ENCODE measurements around the gene POLG. TPM values are rescaled to one million over a fixed set of nuclear protein-coding genes. Genes with fewer than 3 reads are reported as not detected.

Gene POLG
- total and polyA plus RNA-seq, 9 donors, result 19.8 to 52.0 (median 42.8) TPM

DNA sequence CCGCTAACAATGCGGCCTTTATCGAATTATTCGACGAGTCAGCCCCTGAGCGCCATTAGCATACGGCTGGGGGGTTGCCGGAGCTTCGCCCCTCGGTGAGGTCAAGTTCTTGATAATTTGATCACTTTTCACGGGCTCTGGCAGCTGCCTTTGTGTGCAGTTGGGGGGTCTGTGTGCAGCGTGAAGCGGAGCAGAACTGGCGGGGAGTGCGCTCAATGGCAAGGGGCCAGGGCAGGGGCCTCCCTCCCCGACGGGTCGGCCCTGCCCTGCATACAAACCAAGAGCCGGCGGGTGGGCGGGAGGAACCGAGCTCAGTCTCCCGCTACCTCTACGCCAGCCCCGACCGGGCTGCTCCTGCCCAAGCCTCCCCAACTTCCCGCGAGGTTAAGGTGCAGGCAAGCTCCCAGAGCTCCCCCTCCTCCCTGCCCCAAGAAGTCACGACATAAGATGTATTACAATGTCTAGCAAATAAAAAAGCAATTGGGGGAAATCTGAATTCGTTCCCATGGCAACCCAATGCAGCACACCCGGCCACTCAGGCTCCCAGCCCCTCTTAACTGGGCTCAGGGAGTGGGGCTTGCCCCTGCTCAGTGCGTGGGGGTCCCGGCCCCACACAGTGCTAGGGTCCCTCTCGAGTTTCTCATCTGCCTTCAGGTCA, 34.1 kb upstream of the POLG start:
- H3K27me3 ChIP-seq, result no peaks in the 10 kb centered on the region
- TF ChIP-seq POLR2A (IDR thresholded peaks at IDR 0.05) (no peak), EP300 (IDR thresholded peaks at IDR 0.05) (no peak)
- TF ChIP-seq, protein P1, sequence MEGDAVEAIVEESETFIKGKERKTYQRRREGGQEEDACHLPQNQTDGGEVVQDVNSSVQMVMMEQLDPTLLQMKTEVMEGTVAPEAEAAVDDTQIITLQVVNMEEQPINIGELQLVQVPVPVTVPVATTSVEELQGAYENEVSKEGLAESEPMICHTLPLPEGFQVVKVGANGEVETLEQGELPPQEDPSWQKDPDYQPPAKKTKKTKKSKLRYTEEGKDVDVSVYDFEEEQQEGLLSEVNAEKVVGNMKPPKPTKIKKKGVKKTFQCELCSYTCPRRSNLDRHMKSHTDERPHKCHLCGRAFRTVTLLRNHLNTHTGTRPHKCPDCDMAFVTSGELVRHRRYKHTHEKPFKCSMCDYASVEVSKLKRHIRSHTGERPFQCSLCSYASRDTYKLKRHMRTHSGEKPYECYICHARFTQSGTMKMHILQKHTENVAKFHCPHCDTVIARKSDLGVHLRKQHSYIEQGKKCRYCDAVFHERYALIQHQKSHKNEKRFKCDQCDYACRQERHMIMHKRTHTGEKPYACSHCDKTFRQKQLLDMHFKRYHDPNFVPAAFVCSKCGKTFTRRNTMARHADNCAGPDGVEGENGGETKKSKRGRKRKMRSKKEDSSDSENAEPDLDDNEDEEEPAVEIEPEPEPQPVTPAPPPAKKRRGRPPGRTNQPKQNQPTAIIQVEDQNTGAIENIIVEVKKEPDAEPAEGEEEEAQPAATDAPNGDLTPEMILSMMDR (IDR thresholded peaks at IDR 0.05), result no peak
- no peak overlapping the region for H3K4me3 ChIP-seq
- DNase-seq, result no peak
- no peaks in the 10 kb centered on the region for H3K9me3 ChIP-seq
- intact Hi-C loops (cut with DNase I), result no loop called here
- H3K27ac ChIP-seq, result no peak overlapping the region
- no peaks in the 10 kb centered on the region for H3K4me1 ChIP-seq (ENCODE audit: insufficient read depth)
- no peaks in the 10 kb centered on the region for H3K36me3 ChIP-seq
- WGBS, 3 donors, result 1 to 2% (median 1%) methylated on average over 34 of the region's 34 CpGs

DNA sequence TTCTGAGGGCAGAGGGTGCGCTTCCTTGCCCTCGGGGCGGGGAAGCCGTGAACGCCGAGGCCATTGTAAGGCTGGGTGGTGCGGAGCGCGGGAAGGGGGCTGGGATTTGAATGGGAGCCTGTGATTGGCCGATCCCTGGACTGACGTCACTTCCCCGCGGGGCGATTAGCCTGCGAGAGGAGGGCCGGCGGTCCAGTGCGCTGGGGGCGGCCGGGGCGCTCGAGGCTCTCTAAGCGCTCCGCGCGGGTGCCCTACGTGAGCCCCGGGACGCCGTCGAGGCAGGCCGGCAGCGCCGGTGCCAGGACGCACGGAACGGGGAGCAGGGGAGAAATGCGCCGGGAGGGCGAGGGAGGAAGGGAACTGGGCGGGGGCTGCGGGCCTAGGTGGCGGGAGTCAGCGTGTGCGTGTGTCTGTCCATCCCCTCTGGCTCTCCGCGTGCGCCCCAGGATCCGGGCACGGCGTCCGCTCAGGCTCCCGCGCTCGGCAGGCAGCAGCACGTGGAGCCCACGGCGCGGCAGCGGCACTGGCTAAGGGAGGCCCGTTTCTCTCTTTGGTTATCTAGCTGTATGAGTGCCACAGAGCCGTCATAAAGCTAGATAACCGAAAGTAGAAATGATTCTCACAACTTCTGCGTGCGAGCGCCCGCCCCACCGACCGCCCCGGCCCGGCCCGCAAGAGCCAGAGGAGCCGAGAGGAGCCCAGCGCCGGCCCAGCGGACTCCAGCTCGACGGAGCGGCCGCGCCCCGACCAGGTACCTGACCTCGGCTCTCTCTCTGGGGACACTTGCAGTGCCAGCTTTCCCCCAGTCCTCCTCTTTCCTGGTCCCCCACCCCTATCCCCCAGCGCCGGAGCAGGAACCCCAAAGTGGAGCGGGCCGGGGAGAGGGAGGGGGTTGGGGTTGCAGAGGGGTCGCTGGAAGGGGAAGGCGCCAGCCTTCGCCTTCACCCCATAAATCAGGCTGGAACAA, 33.1 kb upstream of the POLG start:
- 1 to 3% (median 1%) methylated on average over 48 to 90 of the region's 90 CpGs for WGBS, 3 donors
- no peak for DNase-seq
- TF ChIP-seq EP300 (IDR thresholded peaks at IDR 0.05) (no peak), POLR2A (IDR thresholded peaks at IDR 0.05) (no peak)
- TF ChIP-seq, protein P1 (IDR thresholded peaks at IDR 0.05), result no peak
- Histone ChIP-seq H3K27me3 (no peaks in the 10 kb centered on the region), H3K36me3 (no peaks in the 10 kb centered on the region), H3K4me1 (ENCODE audit: insufficient read depth) (no peaks in the 10 kb centered on the region), H3K27ac (no peak overlapping the region), H3K9me3 (no peaks in the 10 kb centered on the region), H3K4me3 (no peak overlapping the region)
- intact Hi-C loops (cut with DNase I), result no loop called here

DNA sequence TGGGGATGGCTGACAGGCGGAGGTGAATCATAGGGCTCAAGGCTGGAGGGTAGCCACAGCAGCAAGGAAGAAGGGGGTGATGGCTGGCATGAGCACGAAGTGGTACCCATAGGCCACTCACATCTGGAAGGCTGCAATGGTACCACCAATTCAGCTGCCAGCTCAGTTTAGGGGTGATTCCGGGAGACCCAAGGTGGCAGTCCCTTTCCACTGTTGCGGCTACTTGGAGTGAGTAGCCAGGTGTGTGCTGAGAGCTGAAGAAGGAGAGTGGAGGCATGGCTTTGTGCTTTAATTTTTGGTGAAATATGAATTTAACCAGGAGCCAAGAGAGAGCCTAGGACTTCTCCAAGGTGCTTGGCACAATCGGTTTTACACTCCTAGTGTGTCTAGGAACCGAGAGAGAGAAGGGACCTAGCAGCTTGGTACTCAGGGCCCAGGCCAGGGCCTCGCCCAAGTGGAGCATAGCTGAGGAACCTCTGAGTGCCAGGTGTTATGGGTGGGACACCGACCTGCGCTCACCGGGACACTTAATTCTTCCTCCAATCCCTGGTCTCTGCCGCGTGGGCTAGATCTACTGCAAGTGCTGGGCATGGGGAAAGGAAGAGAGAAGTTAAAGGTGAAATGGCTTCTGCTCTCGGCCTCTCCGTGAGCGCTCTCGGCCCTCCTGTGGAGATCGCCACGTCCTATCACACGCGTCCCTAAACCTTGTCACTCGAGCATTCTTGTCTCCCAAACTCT, 32.2 kb upstream of the POLG start:
- no peaks in the 10 kb centered on the region for H3K36me3 ChIP-seq
- DNase-seq, result no peak
- H3K4me3 ChIP-seq, result no peak overlapping the region
- peaks cover 2% of the 10 kb centered on the region for H3K4me1 ChIP-seq (ENCODE audit: insufficient read depth)
- 15 to 17% (median 16%) methylated on average over 21 of the region's 21 CpGs for WGBS, 3 donors
- intact Hi-C loops (cut with DNase I), result no loop called here
- no peak overlapping the region for H3K27ac ChIP-seq
- H3K27me3 ChIP-seq, result no peaks in the 10 kb centered on the region
- TF ChIP-seq POLR2A (IDR thresholded peaks at IDR 0.05) (no peak), EP300 (IDR thresholded peaks at IDR 0.05) (no peak)
- TF ChIP-seq, protein P1 (IDR thresholded peaks at IDR 0.05), result no peak
- H3K9me3 ChIP-seq, result no peaks in the 10 kb centered on the region

GRCh38 chr15:89365462-89366065, 30.9 kb upstream of the POLG start:
- 9 to 15% (median 12%) methylated on average over 22 of the region's 22 CpGs for WGBS, 3 donors
- H3K4me3 ChIP-seq, result no peak overlapping the region
- intact Hi-C loops (cut with DNase I), result no loop called here
- H3K27me3 ChIP-seq, result no peaks in the 10 kb centered on the region
- peaks cover 2% of the 10 kb centered on the region for H3K4me1 ChIP-seq (ENCODE audit: insufficient read depth)
- TF ChIP-seq POLR2A (IDR thresholded peaks at IDR 0.05) (no peak), EP300 (IDR thresholded peaks at IDR 0.05) (no peak)
- TF ChIP-seq, protein P1 (IDR thresholded peaks at IDR 0.05), result no peak
- no peak overlapping the region for H3K27ac ChIP-seq
- DNase-seq, result no peak
- H3K9me3 ChIP-seq, result no peaks in the 10 kb centered on the region
- H3K36me3 ChIP-seq, result no peaks in the 10 kb centered on the region
